Suprapubic skin (tissue), 4 donors: Measurements from ENCODE around the gene KDM7A. TPM values are rescaled to one million over a fixed set of nuclear protein-coding genes. Genes with fewer than 3 reads are reported as not detected.

Experiments
- DNase-seq, 2 donors: peaks; one replicate each; pipeline ENCODE4 v3.0.0-alpha.2; 2019; ENCODE audit warnings: low spot score in 2 of 2
- H3K27ac ChIP-seq: fragments of 200-600 bp; sonication (generic); one replicate; pipeline ENCODE4 v1.5.1; 2019
- H3K27me3 ChIP-seq: fragments of 200-600 bp; sonication (generic); one replicate; pipeline ENCODE4 v1.5.1; 2019
- H3K36me3 ChIP-seq: fragments of 200-600 bp; sonication (generic); one replicate; pipeline ENCODE4 v1.5.1; 2019
- H3K4me1 ChIP-seq: fragments of 200-600 bp; sonication (generic); one replicate; pipeline ENCODE4 v1.5.1; 2019
- H3K4me3 ChIP-seq: fragments of 200-600 bp; sonication (generic); one replicate; pipeline ENCODE4 v1.5.1; 2019; ENCODE audit warnings: mild to moderate bottlenecking
- H3K9me3 ChIP-seq: fragments of 200-600 bp; sonication (generic); one replicate; pipeline ENCODE4 v1.5.1; 2019
- CTCF ChIP-seq, 2 donors: fragments of 200-600 bp in 1 of 2; fragments of 450-650 bp in 1 of 2; sonication (generic) in 1 of 2; IDR thresholded peaks; one replicate each; pipeline ENCODE4 v1.5.1; 2016 to 2019; ENCODE audit warnings: antibody characterized with exemption in 2 of 2, mild to moderate bottlenecking in 1 of 2, moderate library complexity in 1 of 2
- EP300 ChIP-seq: sonication (generic); formaldehyde crosslinking; IDR thresholded peaks from one replicate; pipeline ENCODE4 v1.6.1; 2017; ENCODE audit warnings: antibody characterized with exemption
- POLR2A ChIP-seq, 2 donors: fragments of 450-650 bp; IDR thresholded peaks; one replicate each; pipeline ENCODE4 v1.6.1; 2017; ENCODE audit warnings: antibody characterized with exemption in 2 of 2, mild to moderate bottlenecking in 2 of 2, moderate library complexity in 2 of 2
- POLR2AphosphoS5 ChIP-seq, 3 donors: sonication (generic); formaldehyde crosslinking; IDR thresholded peaks; one replicate each; pipeline ENCODE4 v1.6.1; 2017; ENCODE audit warnings: antibody characterized with exemption in 3 of 3
- WGBS: methylation state at CpG from one replicate; pipeline ENCODE4 v1.1.5; 2018; 5-methylcytosine and 5-hydroxymethylcytosine counted together
- total RNA-seq, 4 donors: library from RNA; depleted of rRNA; stranded (reverse); fragments of >200 nt; gene quantifications; one replicate each; pipeline ENCODE4 v1.1.0, GENCODE V29; 2016

Gene KDM7A
- 100 to 1,000 TPM in 1 of 4 donors, 10 to 100 TPM in 3; 29.0 to 104 (median 35.1) TPM for total RNA-seq

GRCh38 chr7:140176811-140177702 is at the start of gene KDM7A:
KDM7A (minus strand) TSS chr7:140176983; CDS start chr7:140176937, 46 bp downstream.
- WGBS = under 1% methylated on average over 31 of the region's 132 CpGs
- no peak for TF ChIP-seq EP300
- peak in 1 of 2 donors; percentile 92 for TF ChIP-seq POLR2A (IDR thresholded peaks at IDR 0.05)
- no peak for TF ChIP-seq CTCF (IDR thresholded peaks at IDR 0.05)
- peak in 1 of 3 donors; percentile 7 for TF ChIP-seq POLR2AphosphoS5 (IDR thresholded peaks at IDR 0.05)
- peak; percentile 92 to 95 for DNase-seq
- Histone ChIP-seq H3K36me3 (no peaks in the 10 kb centered on the region), H3K27ac (peak within 1 kb of the TSS; percentile 98), H3K4me3 (peak within 1 kb of the TSS; percentile 90), H3K4me1 (peaks cover 22% of the 10 kb centered on the region), H3K9me3 (no peaks in the 10 kb centered on the region), H3K27me3 (no peaks in the 10 kb centered on the region)

GRCh38 chr7:140225562-140226249 is 48.9 kb upstream of the KDM7A start:
- TF ChIP-seq EP300 (no peak), POLR2AphosphoS5 (IDR thresholded peaks at IDR 0.05) (no peak), POLR2A (IDR thresholded peaks at IDR 0.05) (no peak), CTCF (IDR thresholded peaks at IDR 0.05) (no peak)
- Histone ChIP-seq H3K9me3 (no peaks in the 10 kb centered on the region), H3K4me1 (peaks cover 14% of the 10 kb centered on the region), H3K36me3 (no peaks in the 10 kb centered on the region), H3K4me3 (no peak overlapping the region), H3K27ac (no peak overlapping the region), H3K27me3 (no peaks in the 10 kb centered on the region)
- 68% methylated on average over 5 of the region's 5 CpGs for WGBS
- no peak for DNase-seq

GRCh38 chr7:140223515-140224221 is 46.9 kb upstream of the KDM7A start:
- H3K4me1 ChIP-seq = no peaks in the 10 kb centered on the region
- H3K9me3 ChIP-seq = no peaks in the 10 kb centered on the region
- no peaks in the 10 kb centered on the region for H3K27me3 ChIP-seq
- no peaks in the 10 kb centered on the region for H3K36me3 ChIP-seq
- no peak for DNase-seq
- H3K4me3 ChIP-seq = no peak overlapping the region
- H3K27ac ChIP-seq = no peak overlapping the region
- WGBS = 88% methylated on average over 10 of the region's 15 CpGs
- TF ChIP-seq POLR2A (IDR thresholded peaks at IDR 0.05) (no peak), EP300 (no peak), POLR2AphosphoS5 (IDR thresholded peaks at IDR 0.05) (no peak), CTCF (IDR thresholded peaks at IDR 0.05) (no peak)

- Histone ChIP-seq H3K27ac (no peak overlapping the region), H3K4me3 (no peak overlapping the region), H3K36me3 (no peaks in the 10 kb centered on the region), H3K4me1 (no peaks in the 10 kb centered on the region), H3K9me3 (no peaks in the 10 kb centered on the region), H3K27me3 (no peaks in the 10 kb centered on the region)
- 97% methylated on average over 4 of the region's 10 CpGs for WGBS
- no peak for DNase-seq
- TF ChIP-seq POLR2A (IDR thresholded peaks at IDR 0.05) (no peak), EP300 (no peak), CTCF (IDR thresholded peaks at IDR 0.05) (no peak), POLR2AphosphoS5 (IDR thresholded peaks at IDR 0.05) (no peak)
Observed at GRCh38 chr7:140222814-140223213, 46.0 kb upstream of the KDM7A start.
